K562 (cell line): ENCODE results near the gene CCT8L2. TPM values are rescaled to one million over a fixed set of nuclear protein-coding genes. Genes with fewer than 3 reads are reported as not detected.
"Not testable (repeated sequence)": the region's sequence is repeated elsewhere in the genome, so short reads cannot be mapped to it uniquely, and the experiment has no call there.

Source experiments
- ARHGAP35 ChIP-seq: fragments of 450-650 bp; IDR thresholded peaks from 2 replicates; pipeline ENCODE4 v1.6.1; 2018; ENCODE audit not compliant: partially characterized antibody
- ASH1L ChIP-seq: fragments of 450-650 bp; IDR thresholded peaks from 2 replicates; pipeline ENCODE4 v1.6.1; 2018; ENCODE audit warnings: borderline replicate concordance, mild to moderate bottlenecking, low read depth; ENCODE audit not compliant: partially characterized antibody
- ATF1 ChIP-seq, 2 experiments: fragments of 450-650 bp in 1 of 2; IDR thresholded peaks; 2 replicates each; pipeline ENCODE4 v1.6.1; 2016; ENCODE audit warnings: missing compliant biosample characterization in 1 of 2, missing genetic modification characterization in 1 of 2
- DIDO1 ChIP-seq: fragments of 450-650 bp; IDR thresholded peaks from 2 replicates; pipeline ENCODE4 v1.6.1; 2016; ENCODE audit warnings: low read depth, missing biosample characterization, missing genetic modification characterization
- ETV5 ChIP-seq: sonication (generic); formaldehyde crosslinking; IDR thresholded peaks from 2 replicates; pipeline ENCODE4 v1.4.0; 2020; ENCODE audit warnings: low read depth, mild to moderate bottlenecking, missing genetic modification reagents
- LARP7 ChIP-seq: fragments of 450-650 bp; IDR thresholded peaks from 2 replicates; pipeline ENCODE4 v1.6.1; 2016
- MEF2D ChIP-seq: conservative IDR thresholded peaks from 2 replicates; pipeline ENCODE4 v1.6.1; 2016; ENCODE audit warnings: low read depth, missing genetic modification characterization, missing compliant biosample characterization
- RNF219 ChIP-seq: fragments of 250-450 bp; sonication (Bioruptor Pico); IDR thresholded peaks from 2 replicates; pipeline ENCODE4 v1.5.0; 2022; ENCODE audit warnings: mild to moderate bottlenecking
- SIN3A ChIP-seq, 2 experiments: fragments of 150-350 bp in 1 of 2; IDR thresholded peaks; 2 replicates each; pipeline ENCODE4 v1.6.1; 2011 to 2016; ENCODE audit warnings: borderline replicate concordance in 2 of 2, low read depth in 2 of 2, low read length in 2 of 2, mild to moderate bottlenecking in 2 of 2, moderate library complexity in 2 of 2; ENCODE audit not compliant: control insufficient read depth in 1 of 2
- ZBTB43 ChIP-seq: sonication (generic); formaldehyde crosslinking; IDR thresholded peaks from 2 replicates; pipeline ENCODE4 v1.8.0; 2023; ENCODE audit warnings: mild to moderate bottlenecking, missing genetic modification reagents
- ZFP91 ChIP-seq: sonication (generic); formaldehyde crosslinking; IDR thresholded peaks from 2 replicates; pipeline ENCODE4 v1.8.0; 2022; ENCODE audit warnings: mild to moderate bottlenecking, missing genetic modification reagents
- ZNF609 ChIP-seq: sonication (generic); formaldehyde crosslinking; IDR thresholded peaks from 2 replicates; pipeline ENCODE4 v1.8.1; 2023; ENCODE audit warnings: missing genetic modification reagents, mild to moderate bottlenecking, borderline replicate concordance
- polyA plus RNA-seq, 8 experiments: library from polyadenylated mRNA; depleted of rRNA in 4 of 8; stranded (reverse) in 5 of 8; unstranded in 3 of 8; fragments of >200 nt; fragmentation: Nextera tagmentation in 2 of 8; fragmentation: Illumina TruSeq in 1 of 8; extraction: Ambion mirVana in 2 of 8; extraction: Trizol in 1 of 8; gene quantifications; 2 replicates each; pipeline versions ENCODE4 v1.2.1 to v1.2.3, GENCODE V29; 2011 to 2014; ENCODE audit warnings: inconsistent platforms in 1 of 8, missing spikeins in 1 of 8
- total RNA-seq, 7 experiments: library from RNA; depleted of rRNA in 6 of 7; stranded (reverse); fragments of >200 nt in 6 of 7; fragmentation: Illumina TruSeq in 2 of 7; extraction: Trizol in 2 of 7; gene quantifications; 2 replicates each; pipeline versions ENCODE4 v1.2.1 to v1.2.3, GENCODE V29; 2011 to 2021; ENCODE audit warnings: low replicate concordance in 1 of 7

Gene CCT8L2
- total and polyA plus RNA-seq, 9 of the 15 experiments (the other 6 are each of a cell fraction or from before 2014, with no cell fraction given): 0.13 TPM; not detected in 8

GRCh38 chr22:16602728-16603447 is 10.3 kb upstream of the CCT8L2 start (continued):
- TF ChIP-seq RNF219 (CRISPR knock-in tag) (peak; percentile 37; the same call in 1 of the 2 replicates), ETV5 (CRISPR knock-in tag) (peak; percentile 72; the same call in 1 of the 2 replicates), ATF1 (tag; IDR thresholded peaks at IDR 0.05) (peak; percentile 47; the same call in 1 of the 2 replicates), ARHGAP35 (peak; percentile 34), MEF2D (tag) (0 out of 2 replicates have a peak, but pooled peaks have one; percentile 14), ASH1L (peak; percentile 39), LARP7 (peak; percentile 75), SIN3A (IDR thresholded peaks at IDR 0.05; ENCODE audit: borderline replicate concordance in 2 of 2, control insufficient read depth in 1 of 2, low read depth in 2 of 2, low read length in 2 of 2) (peak; percentile 11 to 32; a peak in 1 of 4 replicates), ZNF609 (CRISPR knock-in tag) (0 out of 2 replicates have a peak, but pooled peaks have one; percentile 65), DIDO1 (peak; percentile 18; the same call in 1 of the 2 replicates), ZBTB43 (CRISPR knock-in tag) (0 out of 2 replicates have a peak, but pooled peaks have one; percentile 80), ZFP91 (CRISPR knock-in tag) (peak; percentile 20; the same call in 1 of the 2 replicates)
- TF ChIP-seq ATF1 (CRISPR knock-in tag; IDR thresholded peaks at IDR 0.05): not testable (repeated sequence)
